Ovary (tissue), 3 donors: Measurements from ENCODE around the gene C5orf24.

Experiments
- EP300 ChIP-seq: sonication (generic); formaldehyde crosslinking; IDR thresholded peaks from one replicate; pipeline ENCODE4 v1.6.1; 2017; ENCODE audit warnings: antibody characterized with exemption
- POLR2A ChIP-seq: fragments of 450-650 bp; IDR thresholded peaks from one replicate; pipeline ENCODE4 v1.6.1; 2017; ENCODE audit warnings: antibody characterized with exemption, mild to moderate bottlenecking, moderate library complexity
- TF ChIP-seq, protein P1 (sequence below), 3 donors: fragments of 450-650 bp in 2 of 3; fragments of 200-600 bp in 1 of 3; IDR thresholded peaks; one replicate each; pipeline versions ENCODE4 v1.5.1 to v1.8.0; 2016 to 2022; ENCODE audit warnings: antibody characterized with exemption in 3 of 3, mild to moderate bottlenecking in 1 of 3
- donor health status: DM: no; HTN: no; CAD: no.

DNA sequence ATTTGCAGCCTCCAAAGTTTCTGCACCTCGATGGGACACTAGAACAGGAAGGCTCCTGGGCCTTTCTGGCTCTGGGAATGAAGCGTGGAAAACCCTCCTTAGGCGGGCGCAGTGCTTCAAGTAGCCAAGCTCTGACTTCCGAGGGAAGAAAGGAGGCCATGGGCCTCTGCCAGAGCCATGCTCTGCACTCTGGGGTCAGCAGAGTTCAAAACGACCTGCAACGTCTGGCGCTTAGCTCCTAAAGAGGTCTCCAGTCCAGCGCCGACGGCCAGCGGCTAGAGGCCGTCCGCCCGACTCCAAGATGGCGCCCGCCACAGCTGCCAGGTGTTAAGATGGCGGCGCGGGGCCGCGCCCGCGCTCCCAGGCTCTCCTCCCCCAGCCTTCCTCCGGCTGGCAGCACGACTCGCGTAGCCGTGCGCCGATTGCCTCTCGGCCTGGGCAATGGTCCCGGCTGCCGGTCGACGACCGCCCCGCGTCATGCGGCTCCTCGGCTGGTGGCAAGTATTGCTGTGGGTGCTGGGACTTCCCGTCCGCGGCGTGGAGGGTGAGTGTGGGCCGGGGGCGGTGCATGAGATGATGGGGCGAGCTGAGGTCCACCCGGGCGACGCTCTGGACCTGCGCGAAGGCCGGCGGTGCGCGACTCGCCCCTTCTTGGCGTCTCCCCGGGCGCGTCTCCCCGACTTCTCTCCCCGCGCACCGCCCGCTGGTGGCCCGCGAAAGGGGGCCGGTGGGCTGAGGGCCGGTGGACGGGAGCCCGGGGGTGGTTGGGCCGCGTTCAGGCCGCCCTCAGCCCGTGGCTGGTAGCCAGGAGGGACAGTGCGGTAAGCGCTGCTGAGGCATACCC is 28.4 kb downstream of the C5orf24 start, which contains the start of gene TXNDC15:
- TF ChIP-seq, protein P1, sequence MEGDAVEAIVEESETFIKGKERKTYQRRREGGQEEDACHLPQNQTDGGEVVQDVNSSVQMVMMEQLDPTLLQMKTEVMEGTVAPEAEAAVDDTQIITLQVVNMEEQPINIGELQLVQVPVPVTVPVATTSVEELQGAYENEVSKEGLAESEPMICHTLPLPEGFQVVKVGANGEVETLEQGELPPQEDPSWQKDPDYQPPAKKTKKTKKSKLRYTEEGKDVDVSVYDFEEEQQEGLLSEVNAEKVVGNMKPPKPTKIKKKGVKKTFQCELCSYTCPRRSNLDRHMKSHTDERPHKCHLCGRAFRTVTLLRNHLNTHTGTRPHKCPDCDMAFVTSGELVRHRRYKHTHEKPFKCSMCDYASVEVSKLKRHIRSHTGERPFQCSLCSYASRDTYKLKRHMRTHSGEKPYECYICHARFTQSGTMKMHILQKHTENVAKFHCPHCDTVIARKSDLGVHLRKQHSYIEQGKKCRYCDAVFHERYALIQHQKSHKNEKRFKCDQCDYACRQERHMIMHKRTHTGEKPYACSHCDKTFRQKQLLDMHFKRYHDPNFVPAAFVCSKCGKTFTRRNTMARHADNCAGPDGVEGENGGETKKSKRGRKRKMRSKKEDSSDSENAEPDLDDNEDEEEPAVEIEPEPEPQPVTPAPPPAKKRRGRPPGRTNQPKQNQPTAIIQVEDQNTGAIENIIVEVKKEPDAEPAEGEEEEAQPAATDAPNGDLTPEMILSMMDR (IDR thresholded peaks at IDR 0.05), result no peak
- TF ChIP-seq POLR2A (peak; percentile 45), EP300 (no peak)
